Stimulated activated CD8-positive, alpha-beta memory T cell treated with anti-CD3 and anti-CD28 coated beads, Interleukin-4, amount 100 ng/mL, for 1 hour (primary cell): Measurements from ENCODE around the gene LARGE1.

ENCODE experiments used
- DNase-seq, 2 donors: peaks; one replicate each; pipeline ENCODE4 v3.0.0-alpha.2; 2020; ENCODE audit warnings: low read depth in 2 of 2, low spot score in 1 of 2

Gene LARGE1

GRCh38 chr22:33601062-33601461 is 319.2 kb downstream of the LARGE1 start:
- DNase-seq, result no peak

- DNase-seq, result no peak
Observed at GRCh38 chr22:33600595-33600994, 319.7 kb downstream of the LARGE1 start.

GRCh38 chr22:33600113-33600512 is 320.2 kb downstream of the LARGE1 start:
- DNase-seq, result no peak

DNA sequence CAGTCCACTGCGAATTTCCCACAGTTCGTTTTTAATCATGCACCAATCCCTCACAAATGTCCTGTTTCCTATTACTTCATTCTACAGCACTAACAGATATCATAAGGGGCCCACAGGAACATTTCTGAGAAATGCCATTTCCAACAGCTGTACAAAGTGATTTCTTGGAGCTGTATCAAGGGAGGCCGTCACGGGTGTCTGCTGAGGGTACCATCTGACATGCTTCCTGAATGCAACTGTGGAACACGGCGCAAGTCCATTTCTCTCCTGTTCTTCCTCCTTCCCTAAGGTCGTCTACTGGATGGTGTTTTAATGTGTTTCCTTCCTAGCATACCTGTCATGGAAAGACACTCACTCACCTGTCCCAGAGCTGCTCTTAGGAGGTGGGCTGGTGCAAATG is 320.7 kb downstream of the LARGE1 start:
- DNase-seq, result no peak

DNA sequence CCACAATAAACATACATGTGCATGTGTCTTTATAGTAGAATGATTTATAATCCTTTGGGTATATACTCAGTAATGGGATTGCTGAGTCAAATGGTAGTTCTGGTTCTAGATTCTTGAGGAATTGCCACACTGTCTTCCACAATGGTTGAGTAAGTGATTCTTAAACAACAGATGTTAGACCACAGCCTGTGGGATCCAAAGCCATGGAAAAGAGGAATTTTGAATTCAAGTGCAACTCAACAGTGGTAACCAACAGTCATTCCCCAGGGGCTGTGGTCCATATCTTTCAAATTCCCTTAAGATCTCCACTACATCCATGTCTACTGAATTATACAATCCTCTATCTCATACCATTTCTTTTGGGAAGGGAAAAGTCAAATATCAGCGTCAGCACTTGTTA is 321.5 kb downstream of the LARGE1 start:
- DNase-seq, result no peak

GRCh38 chr22:33597274-33597985 is 322.8 kb downstream of the LARGE1 start:
- no peak for DNase-seq

DNA sequence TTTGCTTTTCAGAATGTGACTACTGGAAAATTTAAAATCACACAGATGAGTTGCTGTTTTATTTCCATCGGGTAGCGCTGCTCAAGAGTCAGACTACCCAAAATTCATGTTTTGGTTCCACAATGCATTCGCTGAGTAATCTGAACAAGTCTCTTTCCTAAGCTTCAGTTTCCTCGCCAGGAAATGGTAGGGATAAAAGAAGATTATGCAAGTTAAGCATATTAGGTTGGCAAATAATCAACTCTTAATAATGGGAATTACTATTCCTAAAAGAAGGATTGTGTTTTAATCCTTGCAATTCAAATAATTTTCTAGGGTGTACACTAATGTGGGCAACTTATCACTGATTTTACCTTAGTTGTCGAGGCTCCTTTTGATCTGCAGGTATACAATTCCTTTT is 326.5 kb downstream of the LARGE1 start:
- DNase-seq, result no peak

DNA sequence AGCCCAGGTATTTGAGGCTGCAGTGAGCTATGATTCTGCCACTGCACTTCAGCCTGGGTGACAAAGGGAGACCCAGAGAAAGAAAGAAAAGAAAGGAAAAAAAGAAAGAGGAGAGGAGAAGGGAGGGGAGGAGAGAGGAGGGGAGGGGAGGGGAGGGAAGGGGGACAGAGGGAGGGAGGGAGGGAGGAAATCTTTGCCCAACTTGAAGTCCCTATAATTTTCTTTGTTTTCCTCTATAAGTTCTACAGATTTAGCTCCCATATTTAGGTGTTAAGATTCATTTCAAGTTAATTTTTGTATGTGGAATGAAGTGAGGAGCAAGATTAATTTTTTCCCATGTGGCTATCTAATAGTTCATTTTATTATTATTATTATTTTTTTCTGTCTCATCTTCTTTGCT is 328.3 kb downstream of the LARGE1 start:
- no peak for DNase-seq

- DNase-seq, result no peak
Observed at GRCh38 chr22:33589297-33589696, 331.0 kb downstream of the LARGE1 start.

DNA sequence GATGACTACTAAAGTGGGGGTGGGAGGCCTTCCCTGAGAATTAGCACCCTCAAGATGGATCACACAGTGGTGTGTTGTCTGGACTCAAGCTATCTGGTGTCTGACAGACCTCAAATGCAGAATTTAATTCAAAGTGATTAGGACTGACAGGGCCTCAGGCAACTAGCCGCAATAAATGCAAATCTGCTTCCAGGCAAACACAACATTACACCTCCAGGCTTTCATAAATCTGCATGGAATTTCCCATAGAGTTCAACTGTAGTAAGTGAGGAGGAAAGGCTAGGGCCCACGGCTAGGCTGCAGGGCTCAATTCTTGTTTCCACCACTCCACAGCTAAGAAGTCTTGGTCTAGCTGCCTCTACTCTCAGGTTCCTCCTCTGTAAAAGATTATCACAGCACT is 331.4 kb downstream of the LARGE1 start:
- no peak for DNase-seq

DNA sequence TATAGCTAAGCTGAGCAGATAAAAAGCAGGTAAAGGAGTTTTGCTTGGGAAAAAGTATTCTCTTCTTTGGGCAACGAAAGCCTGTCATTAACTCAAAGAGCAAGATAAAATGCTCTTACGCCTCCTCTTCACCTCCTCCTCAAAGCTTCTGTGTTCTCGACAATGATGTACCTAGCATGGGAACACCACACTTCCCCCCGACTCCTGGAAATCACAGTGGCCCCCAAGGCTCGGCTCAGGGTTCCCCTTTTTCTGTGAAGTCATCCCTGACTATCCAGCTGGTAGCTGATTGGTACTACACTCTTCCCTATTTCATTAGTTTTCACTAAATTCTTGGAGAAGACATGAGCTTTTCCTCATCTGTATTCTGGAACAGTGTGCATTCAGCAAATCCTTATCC is 336.1 kb downstream of the LARGE1 start:
- DNase-seq, result no peak

DNA sequence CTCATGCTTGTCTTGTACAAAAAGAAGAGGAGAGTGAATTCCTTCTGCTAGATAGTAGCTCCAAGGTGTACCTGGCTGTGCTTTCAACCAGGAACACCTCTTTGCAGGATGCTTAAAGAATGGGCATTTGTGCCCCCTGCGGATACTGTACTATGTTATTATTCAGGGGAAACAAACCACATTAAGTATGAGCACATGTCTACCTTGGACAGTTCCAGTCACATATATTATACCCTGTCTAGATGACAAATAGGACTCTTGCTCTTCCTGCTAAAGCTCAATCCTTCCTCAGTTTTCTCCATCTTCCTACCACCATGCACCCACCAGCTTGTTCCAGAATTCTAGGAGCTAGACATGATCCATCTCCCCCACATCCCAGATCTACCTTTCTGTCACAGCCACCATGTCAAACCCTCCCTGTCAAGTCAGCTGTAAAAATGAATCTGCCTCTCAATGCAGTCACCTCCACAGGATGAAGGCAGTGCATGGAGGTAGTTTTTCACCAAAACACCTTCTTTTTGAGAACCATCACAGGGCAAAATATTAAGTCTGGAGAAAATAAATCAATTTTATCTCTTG is 337.4 kb downstream of the LARGE1 start:
- DNase-seq, result no peak

GRCh38 chr22:33580310-33580709 is 340.0 kb downstream of the LARGE1 start:
- DNase-seq, result no peak

- no peak for DNase-seq
Observed at GRCh38 chr22:33579448-33580093, 340.7 kb downstream of the LARGE1 start.

GRCh38 chr22:33578752-33579151 is 341.5 kb downstream of the LARGE1 start:
- DNase-seq, result no peak

- DNase-seq, result no peak
Observed at GRCh38 chr22:33577862-33578411, 342.3 kb downstream of the LARGE1 start.

DNA sequence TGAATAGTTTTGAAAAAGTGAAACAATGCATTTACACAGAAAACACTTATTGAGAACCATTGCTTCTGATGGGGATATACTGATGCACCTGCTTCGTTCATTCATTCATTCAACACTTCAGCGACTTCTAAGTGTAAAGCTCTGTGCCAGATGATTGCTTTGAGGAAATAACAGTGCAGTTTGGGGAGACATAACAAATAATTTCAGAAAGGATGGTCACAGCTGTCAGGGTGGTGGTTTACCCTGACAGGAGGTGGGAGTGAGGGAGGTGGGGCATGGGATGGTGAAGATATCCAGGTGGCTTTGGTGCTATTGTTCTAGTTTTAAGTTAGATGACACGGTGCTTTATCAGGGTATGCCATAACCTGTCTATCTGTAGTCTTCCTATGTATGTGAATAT is 344.1 kb downstream of the LARGE1 start:
- no peak for DNase-seq

DNA sequence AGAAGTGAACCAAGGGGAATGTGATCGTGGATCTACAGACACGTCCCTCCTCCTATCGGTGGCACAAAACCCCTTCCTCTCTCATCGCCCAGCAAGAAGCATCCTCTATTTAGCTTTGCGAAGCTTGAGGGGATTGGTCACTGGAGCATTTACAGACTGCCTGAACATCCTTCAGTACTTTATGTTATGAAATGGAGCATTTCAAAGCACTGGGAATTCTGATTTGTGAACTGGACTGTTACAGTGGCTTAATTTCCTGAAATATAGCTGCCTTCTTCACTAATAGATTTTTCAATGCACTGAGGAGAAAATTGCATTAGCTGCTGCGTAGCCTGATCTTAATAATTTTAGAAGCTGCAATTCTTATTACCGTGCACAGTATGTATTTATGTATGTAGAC is 344.5 kb downstream of the LARGE1 start:
- no peak for DNase-seq

- no peak for DNase-seq
Observed at GRCh38 chr22:33575041-33575440, 345.2 kb downstream of the LARGE1 start.

DNA sequence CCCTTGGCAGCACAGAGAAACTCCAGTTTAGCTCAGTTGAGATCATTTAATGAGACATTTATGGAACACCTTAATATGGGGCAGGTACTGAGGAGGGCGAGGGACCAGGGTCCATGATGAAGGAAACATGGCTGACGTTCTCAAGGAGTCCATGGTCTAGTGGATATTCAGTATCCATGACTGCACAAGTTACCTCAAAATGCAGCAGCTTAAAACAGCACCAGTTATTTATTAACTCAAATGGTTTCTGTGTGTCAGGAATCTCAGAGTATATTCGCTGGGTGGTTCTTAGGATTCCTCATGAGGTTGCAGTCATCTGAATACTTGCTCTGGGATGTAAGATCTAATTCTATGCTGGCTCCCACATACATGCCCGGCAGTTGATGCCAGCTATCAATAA is 346.8 kb downstream of the LARGE1 start:
- no peak for DNase-seq

DNA sequence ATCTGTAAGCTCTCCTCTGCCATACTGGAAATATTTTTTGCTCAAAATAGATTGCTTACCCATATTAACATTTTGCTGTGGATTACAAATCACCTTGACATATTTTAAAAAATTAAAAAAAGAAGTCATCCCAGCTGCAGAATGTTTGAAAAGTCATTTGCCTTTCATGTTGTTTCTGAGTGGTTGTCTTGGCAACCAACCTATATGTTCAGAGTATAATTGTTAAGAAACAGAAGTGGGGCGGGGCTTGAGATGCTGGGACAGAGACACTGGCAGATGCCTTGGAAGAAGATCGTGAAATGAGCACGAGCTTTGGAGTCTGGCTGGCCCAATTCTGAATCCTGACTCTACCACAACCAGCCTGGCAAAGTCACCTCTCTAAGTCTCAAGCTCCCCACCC is 348.2 kb downstream of the LARGE1 start:
- DNase-seq, result no peak

- no peak for DNase-seq
Observed at GRCh38 chr22:33570110-33570509, 350.2 kb downstream of the LARGE1 start.
